Liver (tissue), 3 donors: ENCODE measurements around the gene UBFD1.

Source experiments
- CTCF ChIP-seq: fragments of 150-350 bp; IDR thresholded peaks from 2 replicates; pipeline ENCODE4 v1.5.1; 2017; ENCODE audit warnings: improper control_type of control experiment, low read depth, low read length; ENCODE audit not compliant: missing input control
- EGR1 ChIP-seq, 2 donors: IDR thresholded peaks; 2 replicates each; pipeline ENCODE4 v1.6.1; 2016 to 2018; ENCODE audit warnings: antibody characterized with exemption in 2 of 2, low read depth in 2 of 2
- SP1 ChIP-seq: IDR thresholded peaks from 2 replicates; pipeline ENCODE4 v1.6.1; 2018; ENCODE audit warnings: antibody characterized with exemption, mild to moderate bottlenecking
- TF ChIP-seq, protein P1 (sequence below): IDR thresholded peaks from 2 replicates; pipeline ENCODE4 v1.6.1; 2016; ENCODE audit warnings: antibody characterized with exemption
- TF ChIP-seq, protein P2 (sequence below): IDR thresholded peaks from 2 replicates; pipeline ENCODE4 v1.6.1; 2016; ENCODE audit warnings: antibody characterized with exemption
- donor health status: healthy.
- donor health status: healthy.

GRCh38 chr16:23595246-23595950 is 37.9 kb downstream of the UBFD1 start:
- no peak for TF ChIP-seq CTCF
- no peak for TF ChIP-seq EGR1 (IDR thresholded peaks at IDR 0.05; ENCODE audit: low read depth in 2 of 2)
- TF ChIP-seq, protein P1, sequence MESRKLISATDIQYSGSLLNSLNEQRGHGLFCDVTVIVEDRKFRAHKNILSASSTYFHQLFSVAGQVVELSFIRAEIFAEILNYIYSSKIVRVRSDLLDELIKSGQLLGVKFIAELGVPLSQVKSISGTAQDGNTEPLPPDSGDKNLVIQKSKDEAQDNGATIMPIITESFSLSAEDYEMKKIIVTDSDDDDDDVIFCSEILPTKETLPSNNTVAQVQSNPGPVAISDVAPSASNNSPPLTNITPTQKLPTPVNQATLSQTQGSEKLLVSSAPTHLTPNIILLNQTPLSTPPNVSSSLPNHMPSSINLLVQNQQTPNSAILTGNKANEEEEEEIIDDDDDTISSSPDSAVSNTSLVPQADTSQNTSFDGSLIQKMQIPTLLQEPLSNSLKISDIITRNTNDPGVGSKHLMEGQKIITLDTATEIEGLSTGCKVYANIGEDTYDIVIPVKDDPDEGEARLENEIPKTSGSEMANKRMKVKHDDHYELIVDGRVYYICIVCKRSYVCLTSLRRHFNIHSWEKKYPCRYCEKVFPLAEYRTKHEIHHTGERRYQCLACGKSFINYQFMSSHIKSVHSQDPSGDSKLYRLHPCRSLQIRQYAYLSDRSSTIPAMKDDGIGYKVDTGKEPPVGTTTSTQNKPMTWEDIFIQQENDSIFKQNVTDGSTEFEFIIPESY, result no peak
- TF ChIP-seq SP1, result no peak
- TF ChIP-seq, protein P2, sequence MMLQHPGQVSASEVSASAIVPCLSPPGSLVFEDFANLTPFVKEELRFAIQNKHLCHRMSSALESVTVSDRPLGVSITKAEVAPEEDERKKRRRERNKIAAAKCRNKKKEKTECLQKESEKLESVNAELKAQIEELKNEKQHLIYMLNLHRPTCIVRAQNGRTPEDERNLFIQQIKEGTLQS, result no peak
